ENCODE measurements around the gene ZSCAN9. TPM values are rescaled to one million over a fixed set of nuclear protein-coding genes. Genes with fewer than 3 reads are reported as not detected.
A peak's percentile ranks its signal among the peaks of the same experiment; 100 is the strongest.

Gene ZSCAN9
- total and polyA plus RNA-seq, 9 of the 15 experiments (the other 6 are each of a cell fraction or from before 2014, with no cell fraction given): 18.8 to 48.9 (median 28.7) TPM

DNA sequence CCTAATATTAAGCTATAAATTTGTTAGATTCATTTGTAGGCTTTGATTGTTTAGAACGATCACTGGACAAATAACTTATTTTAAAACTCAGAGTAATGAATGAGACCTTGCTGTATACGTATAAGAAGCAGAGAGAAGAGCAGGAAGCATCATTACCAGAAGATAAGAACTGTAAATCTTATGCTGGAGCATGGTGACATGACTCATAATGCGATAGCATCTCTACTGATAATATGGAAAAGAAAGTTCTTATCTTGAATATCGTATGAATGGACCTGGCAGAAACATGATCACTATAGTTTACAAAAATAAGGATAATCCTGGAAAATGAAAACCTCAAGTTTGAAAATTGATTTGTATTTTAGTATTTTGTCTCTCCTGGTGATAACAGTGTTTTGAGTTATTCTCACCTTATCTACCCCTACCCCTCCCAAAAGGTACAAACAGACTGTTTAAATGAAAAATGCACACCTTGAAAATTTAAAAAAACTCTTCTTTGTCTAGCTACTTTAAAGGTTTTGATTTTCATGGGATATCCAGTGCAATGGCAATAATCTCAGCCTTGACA, 39.8 kb downstream of the ZSCAN9 start (continued):
- TF ChIP-seq, protein P1, sequence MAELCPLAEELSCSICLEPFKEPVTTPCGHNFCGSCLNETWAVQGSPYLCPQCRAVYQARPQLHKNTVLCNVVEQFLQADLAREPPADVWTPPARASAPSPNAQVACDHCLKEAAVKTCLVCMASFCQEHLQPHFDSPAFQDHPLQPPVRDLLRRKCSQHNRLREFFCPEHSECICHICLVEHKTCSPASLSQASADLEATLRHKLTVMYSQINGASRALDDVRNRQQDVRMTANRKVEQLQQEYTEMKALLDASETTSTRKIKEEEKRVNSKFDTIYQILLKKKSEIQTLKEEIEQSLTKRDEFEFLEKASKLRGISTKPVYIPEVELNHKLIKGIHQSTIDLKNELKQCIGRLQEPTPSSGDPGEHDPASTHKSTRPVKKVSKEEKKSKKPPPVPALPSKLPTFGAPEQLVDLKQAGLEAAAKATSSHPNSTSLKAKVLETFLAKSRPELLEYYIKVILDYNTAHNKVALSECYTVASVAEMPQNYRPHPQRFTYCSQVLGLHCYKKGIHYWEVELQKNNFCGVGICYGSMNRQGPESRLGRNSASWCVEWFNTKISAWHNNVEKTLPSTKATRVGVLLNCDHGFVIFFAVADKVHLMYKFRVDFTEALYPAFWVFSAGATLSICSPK (IDR thresholded peaks at IDR 0.05; ENCODE audit: borderline replicate concordance): no peak
- TF ChIP-seq, protein P2, sequence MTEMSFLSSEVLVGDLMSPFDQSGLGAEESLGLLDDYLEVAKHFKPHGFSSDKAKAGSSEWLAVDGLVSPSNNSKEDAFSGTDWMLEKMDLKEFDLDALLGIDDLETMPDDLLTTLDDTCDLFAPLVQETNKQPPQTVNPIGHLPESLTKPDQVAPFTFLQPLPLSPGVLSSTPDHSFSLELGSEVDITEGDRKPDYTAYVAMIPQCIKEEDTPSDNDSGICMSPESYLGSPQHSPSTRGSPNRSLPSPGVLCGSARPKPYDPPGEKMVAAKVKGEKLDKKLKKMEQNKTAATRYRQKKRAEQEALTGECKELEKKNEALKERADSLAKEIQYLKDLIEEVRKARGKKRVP (CRISPR knock-in tag; IDR thresholded peaks at IDR 0.05): no peak
- TF ChIP-seq TEAD4 (IDR thresholded peaks at IDR 0.05; ENCODE audit: low read length) (no peak), TEAD4 (CRISPR knock-in tag; IDR thresholded peaks at IDR 0.05; ENCODE audit: borderline replicate concordance) (no peak), PCBP2 (IDR thresholded peaks at IDR 0.05; ENCODE audit: low read depth, low read length, poor library complexity, severe bottlenecking) (no peak), SREBF2 (CRISPR knock-in tag; IDR thresholded peaks at IDR 0.05) (no peak), POLR3A (IDR thresholded peaks at IDR 0.05; ENCODE audit: borderline replicate concordance, extremely low read depth, insufficient read depth, insufficient read length) (no peak), ZNF76 (CRISPR knock-in tag; IDR thresholded peaks at IDR 0.05; ENCODE audit: borderline replicate concordance) (no peak), SPI1 (IDR thresholded peaks at IDR 0.05; ENCODE audit: borderline replicate concordance, low read depth, low read length) (no peak), PHB (CRISPR knock-in tag; IDR thresholded peaks at IDR 0.05) (no peak), KDM5B (IDR thresholded peaks at IDR 0.05; ENCODE audit: insufficient replicate concordance, low read depth, low read length) (no peak)
- TF ChIP-seq, protein P3, sequence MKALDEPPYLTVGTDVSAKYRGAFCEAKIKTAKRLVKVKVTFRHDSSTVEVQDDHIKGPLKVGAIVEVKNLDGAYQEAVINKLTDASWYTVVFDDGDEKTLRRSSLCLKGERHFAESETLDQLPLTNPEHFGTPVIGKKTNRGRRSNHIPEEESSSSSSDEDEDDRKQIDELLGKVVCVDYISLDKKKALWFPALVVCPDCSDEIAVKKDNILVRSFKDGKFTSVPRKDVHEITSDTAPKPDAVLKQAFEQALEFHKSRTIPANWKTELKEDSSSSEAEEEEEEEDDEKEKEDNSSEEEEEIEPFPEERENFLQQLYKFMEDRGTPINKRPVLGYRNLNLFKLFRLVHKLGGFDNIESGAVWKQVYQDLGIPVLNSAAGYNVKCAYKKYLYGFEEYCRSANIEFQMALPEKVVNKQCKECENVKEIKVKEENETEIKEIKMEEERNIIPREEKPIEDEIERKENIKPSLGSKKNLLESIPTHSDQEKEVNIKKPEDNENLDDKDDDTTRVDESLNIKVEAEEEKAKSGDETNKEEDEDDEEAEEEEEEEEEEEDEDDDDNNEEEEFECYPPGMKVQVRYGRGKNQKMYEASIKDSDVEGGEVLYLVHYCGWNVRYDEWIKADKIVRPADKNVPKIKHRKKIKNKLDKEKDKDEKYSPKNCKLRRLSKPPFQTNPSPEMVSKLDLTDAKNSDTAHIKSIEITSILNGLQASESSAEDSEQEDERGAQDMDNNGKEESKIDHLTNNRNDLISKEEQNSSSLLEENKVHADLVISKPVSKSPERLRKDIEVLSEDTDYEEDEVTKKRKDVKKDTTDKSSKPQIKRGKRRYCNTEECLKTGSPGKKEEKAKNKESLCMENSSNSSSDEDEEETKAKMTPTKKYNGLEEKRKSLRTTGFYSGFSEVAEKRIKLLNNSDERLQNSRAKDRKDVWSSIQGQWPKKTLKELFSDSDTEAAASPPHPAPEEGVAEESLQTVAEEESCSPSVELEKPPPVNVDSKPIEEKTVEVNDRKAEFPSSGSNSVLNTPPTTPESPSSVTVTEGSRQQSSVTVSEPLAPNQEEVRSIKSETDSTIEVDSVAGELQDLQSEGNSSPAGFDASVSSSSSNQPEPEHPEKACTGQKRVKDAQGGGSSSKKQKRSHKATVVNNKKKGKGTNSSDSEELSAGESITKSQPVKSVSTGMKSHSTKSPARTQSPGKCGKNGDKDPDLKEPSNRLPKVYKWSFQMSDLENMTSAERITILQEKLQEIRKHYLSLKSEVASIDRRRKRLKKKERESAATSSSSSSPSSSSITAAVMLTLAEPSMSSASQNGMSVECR (CRISPR knock-in tag; IDR thresholded peaks at IDR 0.05): no peak
- TF ChIP-seq, protein P4, sequence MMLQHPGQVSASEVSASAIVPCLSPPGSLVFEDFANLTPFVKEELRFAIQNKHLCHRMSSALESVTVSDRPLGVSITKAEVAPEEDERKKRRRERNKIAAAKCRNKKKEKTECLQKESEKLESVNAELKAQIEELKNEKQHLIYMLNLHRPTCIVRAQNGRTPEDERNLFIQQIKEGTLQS (IDR thresholded peaks at IDR 0.05): peak; percentile 86
- TF ChIP-seq, protein P4 (CRISPR knock-in tag; conservative IDR thresholded peaks at IDR 0.05): no peak
- TF ChIP-seq, protein P5, sequence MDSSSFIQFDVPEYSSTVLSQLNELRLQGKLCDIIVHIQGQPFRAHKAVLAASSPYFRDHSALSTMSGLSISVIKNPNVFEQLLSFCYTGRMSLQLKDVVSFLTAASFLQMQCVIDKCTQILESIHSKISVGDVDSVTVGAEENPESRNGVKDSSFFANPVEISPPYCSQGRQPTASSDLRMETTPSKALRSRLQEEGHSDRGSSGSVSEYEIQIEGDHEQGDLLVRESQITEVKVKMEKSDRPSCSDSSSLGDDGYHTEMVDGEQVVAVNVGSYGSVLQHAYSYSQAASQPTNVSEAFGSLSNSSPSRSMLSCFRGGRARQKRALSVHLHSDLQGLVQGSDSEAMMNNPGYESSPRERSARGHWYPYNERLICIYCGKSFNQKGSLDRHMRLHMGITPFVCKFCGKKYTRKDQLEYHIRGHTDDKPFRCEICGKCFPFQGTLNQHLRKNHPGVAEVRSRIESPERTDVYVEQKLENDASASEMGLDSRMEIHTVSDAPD (CRISPR knock-in tag; IDR thresholded peaks at IDR 0.05): no peak

Measured in K562 (cell line).